ENCODE measurements around the gene TRIM5.
"Not testable (repeated sequence)": the region's sequence is repeated elsewhere in the genome, so short reads cannot be mapped to it uniquely, and the experiment has no call there.

TRIM5 gene, protein sequence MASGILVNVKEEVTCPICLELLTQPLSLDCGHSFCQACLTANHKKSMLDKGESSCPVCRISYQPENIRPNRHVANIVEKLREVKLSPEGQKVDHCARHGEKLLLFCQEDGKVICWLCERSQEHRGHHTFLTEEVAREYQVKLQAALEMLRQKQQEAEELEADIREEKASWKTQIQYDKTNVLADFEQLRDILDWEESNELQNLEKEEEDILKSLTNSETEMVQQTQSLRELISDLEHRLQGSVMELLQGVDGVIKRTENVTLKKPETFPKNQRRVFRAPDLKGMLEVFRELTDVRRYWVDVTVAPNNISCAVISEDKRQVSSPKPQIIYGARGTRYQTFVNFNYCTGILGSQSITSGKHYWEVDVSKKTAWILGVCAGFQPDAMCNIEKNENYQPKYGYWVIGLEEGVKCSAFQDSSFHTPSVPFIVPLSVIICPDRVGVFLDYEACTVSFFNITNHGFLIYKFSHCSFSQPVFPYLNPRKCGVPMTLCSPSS

DNA sequence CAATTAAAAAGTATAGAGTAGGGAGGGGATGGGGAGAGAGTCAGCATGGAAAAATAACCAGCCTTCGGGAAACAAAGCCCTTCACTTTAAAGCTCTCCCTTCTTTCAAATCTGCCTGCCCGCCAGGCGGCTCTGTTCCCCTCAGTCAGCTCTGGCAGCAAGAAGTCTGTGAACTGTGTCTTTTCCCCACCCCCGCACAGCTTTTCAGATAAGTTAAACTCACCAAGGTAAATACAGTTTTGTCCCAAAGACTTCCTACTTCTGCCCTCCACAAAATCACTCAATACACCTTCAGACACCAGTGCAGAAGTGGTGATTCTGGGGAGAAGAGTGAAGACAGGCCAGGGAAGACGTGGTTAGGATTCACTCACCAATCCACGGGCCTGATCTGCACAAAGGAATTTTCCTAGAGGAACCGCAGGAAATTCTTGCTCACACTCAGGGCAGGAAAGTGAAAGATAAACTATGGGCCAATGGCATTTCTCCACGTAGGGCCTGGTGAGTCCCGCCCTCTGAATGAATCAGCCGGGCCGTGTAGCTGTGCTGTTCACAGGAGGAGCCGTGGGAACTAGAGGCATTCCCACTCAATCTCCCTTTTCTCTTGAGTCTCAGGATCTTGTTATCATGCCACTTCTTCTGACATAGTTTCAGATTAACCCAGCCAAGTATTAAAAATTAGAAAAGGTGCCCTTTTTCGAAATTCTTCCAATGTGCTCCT, at the start of gene TRIM5:
Gene TRIM5 (minus strand): TSS at position 429 of the 717 bp plus-strand sequence. CDS start 4,897 bp downstream, outside the sequence.
- FAIRE-seq = no peak
- DNase-seq (ENCODE audit: low spot score) = peak; percentile 94

GRCh38 chr11:5727691-5728090, 42.8 kb upstream of the TRIM5 start:
- FAIRE-seq (no peak), DNase-seq (ENCODE audit: low spot score) (no peak)

- no peak for DNase-seq (ENCODE audit: low spot score)
- no peak for FAIRE-seq
Measured at GRCh38 chr11:5726351-5726750, 41.5 kb upstream of the TRIM5 start.

DNA sequence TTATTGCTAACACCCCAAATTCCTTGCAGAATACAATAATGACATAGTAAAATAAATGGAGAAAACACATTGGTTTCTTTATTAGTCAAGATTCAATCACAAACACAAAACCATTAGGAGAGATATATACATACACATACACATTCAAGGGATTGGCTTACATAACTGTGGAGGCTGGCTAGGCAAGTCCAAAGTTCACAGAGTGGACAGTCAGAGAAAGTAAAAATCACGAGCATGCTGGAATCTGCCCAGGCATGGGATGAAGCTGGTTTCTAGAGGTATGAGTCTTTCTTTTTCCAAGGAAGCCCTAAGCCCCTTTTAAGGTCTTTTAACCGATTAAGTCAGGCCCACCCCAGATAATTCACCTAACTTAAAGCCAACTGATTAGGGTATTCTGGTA, 37.7 kb upstream of the TRIM5 start:
- DNase-seq (ENCODE audit: low spot score) (no peak), FAIRE-seq (no peak)

DNA sequence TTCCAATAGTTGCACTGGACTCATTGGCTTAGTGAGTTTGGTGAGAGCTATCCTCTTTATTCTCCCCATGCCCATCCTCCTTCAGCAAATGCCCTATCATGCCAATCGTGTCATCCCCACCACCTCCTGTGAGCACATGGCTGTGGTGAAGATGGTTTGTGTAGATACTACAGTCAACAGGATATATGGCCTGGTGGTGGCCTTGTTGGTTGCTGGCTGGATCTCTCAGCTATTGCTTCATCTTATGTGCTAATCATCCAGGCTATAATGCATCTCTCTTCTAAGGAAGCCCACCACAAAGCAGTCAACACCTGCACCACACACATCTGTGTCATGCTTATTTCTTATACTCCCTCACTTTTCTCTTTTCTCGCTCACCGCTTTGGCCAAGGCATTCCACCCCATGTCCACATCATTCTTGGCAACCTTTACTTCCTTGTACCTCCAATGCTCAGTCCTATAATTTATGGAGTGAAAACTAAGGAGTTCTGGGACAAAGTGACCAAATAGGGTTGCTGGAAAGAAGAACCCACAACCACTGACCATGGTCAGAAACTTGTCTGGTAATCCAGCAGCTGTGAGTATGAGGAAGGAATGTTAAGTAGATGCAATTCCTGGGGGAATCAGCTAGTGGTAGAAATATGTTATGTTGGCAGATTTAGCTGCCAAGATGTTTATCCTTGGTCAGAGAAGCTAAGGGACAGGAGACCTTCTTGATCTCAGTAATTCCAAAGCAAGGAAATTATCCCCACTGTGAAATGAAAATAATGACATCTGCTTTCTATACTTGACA, 35.0 kb upstream of the TRIM5 start:
- DNase-seq (ENCODE audit: low spot score) = no peak
- peak; percentile 23 for FAIRE-seq

DNA sequence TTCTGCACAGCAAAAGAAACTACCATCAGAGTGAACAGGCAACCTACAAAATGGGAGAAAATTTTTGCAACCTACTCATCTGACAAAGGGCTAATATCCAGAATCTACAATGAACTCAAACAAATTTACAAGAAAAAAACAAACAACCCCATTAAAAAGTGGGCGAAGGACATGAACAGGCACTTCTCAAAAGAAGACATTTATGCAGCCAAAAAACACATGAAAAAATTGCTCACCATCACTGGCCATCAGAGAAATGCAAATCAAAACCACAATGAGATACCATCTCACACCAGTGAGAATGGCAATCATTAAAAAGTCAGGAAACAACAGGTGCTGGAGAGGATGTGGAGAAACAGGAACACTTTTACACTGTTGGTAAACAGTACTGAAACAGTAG, 31.6 kb upstream of the TRIM5 start:
- not testable (repeated sequence) for DNase-seq (ENCODE audit: low spot score); FAIRE-seq

- FAIRE-seq (no peak), DNase-seq (ENCODE audit: low spot score) (no peak)
Measured at GRCh38 chr11:5713695-5714094, 28.8 kb upstream of the TRIM5 start.

DNA sequence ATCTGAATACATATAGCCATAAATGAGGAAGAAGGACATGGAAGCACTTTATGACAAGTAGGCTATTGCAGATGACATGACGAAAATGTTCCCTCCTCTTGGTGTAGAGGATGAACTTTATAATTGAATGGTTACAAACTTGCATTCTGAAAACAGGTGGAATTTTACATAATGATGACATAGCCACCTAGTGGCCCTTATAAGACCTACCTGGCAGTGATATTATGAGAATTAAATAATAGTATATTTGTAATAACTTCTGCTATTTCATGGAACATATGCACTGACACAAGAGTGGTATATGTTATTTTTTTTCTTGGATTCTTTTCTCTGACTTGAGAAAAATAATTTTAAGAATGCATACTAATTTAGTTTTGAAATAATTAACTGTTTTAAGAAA, 27.6 kb upstream of the TRIM5 start:
- FAIRE-seq = no peak
- DNase-seq (ENCODE audit: low spot score) = peak; percentile 12

DNA sequence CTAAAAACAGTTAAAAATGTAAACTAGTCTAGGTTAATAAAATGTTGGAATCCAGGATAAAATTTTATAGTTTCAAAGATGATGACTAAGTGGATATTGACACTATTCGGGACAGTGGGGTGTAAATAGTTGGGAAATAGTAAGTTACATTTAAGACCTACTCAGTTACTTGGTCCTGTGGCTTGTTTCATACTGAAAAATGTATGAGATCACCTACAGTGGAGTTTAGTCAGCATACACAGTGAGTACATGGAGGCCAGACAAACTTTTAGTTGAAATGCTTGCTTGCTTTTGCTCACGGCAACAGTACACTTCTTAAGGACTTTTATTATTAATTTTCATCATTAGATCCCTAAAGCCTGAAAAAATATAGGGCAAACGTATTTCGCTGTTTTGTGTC, 20.8 kb upstream of the TRIM5 start:
- no peak for FAIRE-seq
- DNase-seq (ENCODE audit: low spot score) = no peak

GRCh38 chr11:5703741-5704536, 19.1 kb upstream of the TRIM5 start:
- FAIRE-seq (no peak), DNase-seq (ENCODE audit: low spot score) (no peak)

- no peak for DNase-seq (ENCODE audit: low spot score)
- no peak for FAIRE-seq
Measured at GRCh38 chr11:5701055-5701577, 16.2 kb upstream of the TRIM5 start.

- FAIRE-seq (no peak), DNase-seq (ENCODE audit: low spot score) (no peak)
Measured at GRCh38 chr11:5700421-5701054, 15.7 kb upstream of the TRIM5 start.

DNA sequence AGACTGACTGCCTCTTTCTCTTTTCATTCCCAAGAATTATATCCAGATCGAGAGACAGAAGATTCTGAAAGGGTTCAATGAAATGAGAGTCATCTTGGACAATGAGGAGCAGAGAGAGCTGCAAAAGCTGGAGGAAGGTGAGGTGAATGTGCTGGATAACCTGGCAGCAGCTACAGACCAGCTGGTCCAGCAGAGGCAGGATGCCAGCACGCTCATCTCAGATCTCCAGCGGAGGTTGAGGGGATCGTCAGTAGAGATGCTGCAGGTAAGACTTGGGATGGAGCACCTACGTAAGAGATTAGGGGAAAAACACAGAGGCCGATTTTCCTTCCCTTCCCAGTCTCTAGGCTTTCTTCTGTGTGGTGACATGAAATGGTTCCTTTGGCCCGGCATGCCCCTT, 13.4 kb upstream of the TRIM5 start:
- FAIRE-seq (no peak), DNase-seq (ENCODE audit: low spot score) (no peak)

GRCh38 chr11:5696210-5696609, 11.3 kb upstream of the TRIM5 start:
- no peak for DNase-seq (ENCODE audit: low spot score)
- FAIRE-seq = no peak

DNA sequence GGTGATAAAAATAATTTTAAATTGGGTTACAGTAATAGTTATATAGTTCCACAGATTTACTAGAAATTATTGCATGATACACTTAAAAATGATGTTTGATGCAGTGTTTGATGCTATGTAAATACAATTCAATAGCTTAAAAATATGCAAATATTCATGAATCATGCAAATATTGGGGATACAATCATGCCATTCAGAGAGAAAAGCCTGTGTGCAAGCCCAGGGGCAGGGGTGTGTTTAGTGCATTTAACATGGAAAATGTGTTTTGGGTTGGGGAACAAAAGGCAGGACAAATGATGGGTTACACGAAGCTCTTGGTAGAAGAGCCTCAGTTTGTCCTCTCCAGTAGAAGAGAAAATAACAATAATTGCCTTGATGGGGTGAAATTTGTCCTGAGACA, 10.7 kb upstream of the TRIM5 start:
- FAIRE-seq (no peak), DNase-seq (ENCODE audit: low spot score) (no peak)

GRCh38 chr11:5694642-5695041, 9.8 kb upstream of the TRIM5 start:
- FAIRE-seq (no peak), DNase-seq (ENCODE audit: low spot score) (no peak)

DNA sequence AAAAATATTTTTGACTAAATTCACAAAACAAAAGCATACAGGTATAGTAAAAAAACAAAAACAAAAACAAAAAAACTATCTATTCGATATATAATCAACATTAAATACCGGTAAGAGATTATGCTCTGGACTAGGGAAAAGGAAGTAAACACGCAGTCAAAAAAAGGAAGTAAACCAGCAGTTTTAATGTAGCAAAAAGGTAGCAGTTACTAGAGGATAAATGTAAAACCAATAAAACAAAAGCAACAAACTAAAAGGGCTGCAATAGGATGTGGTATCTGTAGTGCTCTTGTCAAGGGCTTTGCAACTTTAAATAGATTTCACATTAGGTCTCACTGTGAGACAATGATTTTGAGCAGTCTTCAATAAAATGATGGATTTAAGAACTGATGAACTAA, 7.1 kb upstream of the TRIM5 start:
- FAIRE-seq = no peak
- DNase-seq (ENCODE audit: low spot score) = no peak

DNA sequence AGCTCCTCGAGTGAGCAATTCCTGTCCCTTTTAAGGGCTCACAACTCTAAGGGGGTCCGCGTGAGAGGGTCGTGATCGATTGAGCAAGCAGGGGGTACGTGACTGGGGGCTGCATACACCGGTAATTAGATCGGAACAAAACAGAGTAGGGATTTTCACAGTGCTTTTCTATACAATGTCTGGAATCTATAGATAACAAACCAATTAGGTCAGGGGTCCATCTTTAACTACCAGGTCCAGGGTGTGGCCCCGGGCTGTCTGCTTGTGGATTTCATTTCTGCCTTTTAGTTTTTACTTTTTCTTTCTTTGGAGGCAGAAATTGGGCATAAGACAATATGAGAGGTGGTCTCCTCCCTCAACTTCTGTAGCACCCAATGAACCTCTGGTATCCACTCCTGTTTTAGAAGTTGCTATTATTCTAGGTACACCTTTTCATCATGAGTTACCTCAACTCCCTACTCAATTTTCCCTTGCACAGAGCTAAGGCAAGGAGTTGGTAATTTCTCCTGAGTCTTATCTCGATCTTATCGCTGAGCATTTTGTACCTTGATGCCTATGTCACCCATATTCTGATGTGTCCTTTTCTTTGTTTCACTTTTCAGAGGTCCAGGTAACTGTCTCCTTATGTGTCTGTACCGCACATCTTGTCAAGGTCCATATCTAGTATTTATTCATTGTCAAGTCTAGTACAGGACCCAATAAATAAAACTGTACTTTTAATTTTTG, 6.5 kb upstream of the TRIM5 start:
- FAIRE-seq = not testable (repeated sequence)

DNA sequence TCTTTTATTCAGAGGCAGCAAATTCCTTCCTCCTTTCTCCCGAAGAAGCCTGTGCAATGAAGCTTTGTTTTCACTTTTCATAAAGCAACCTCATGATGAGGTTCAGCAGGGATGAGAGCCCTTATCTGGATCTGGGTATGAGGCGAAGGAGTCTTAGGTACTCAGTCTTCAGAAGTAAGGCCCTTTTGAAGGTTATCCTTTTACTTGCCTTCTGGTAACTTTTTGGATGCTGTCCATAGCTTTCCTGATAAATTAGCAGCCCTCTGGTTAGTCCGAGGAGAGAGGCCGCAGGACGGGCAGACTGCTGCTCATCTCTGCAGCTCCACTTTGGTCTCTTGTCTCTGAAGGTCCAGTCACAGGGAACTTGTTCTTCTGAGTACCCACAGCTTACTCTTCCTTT, 5.9 kb upstream of the TRIM5 start:
- FAIRE-seq = no peak
- peak; percentile 13 for DNase-seq (ENCODE audit: low spot score)

More for the DNA sequence above, 6.5 kb upstream of the TRIM5 start:
- DNase-seq (ENCODE audit: low spot score) = not testable (repeated sequence)

DNA sequence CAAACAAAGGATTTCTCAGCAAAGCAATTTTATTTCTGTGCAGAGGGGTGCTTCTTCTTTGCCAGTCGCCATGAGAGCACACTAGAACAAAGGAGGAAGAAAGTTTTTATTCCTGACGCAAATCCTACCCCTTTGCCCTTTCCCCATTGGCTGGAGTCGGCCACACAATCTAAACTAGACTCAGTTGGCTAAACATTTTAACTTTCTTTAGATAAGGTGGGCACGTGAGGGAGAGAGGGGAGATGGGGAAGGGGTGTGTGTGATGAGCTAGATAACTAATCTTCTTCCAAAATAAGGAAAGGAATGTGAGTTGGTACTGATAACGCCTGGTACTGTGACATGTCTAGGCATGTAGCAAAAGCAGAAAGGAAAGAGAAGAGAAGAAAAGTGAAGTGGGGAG, 5.3 kb upstream of the TRIM5 start:
- FAIRE-seq (no peak), DNase-seq (ENCODE audit: low spot score) (no peak)

Data from urothelium cell line (cell line).